Measurements from ENCODE around the gene GRM2. TPM values are rescaled to one million over a fixed set of nuclear protein-coding genes. Genes with fewer than 3 reads are reported as not detected.

Gene GRM2
- total and polyA plus RNA-seq, 12 donors: 0.04 to 0.48 (median 0.17) TPM; not detected in 3

DNA sequence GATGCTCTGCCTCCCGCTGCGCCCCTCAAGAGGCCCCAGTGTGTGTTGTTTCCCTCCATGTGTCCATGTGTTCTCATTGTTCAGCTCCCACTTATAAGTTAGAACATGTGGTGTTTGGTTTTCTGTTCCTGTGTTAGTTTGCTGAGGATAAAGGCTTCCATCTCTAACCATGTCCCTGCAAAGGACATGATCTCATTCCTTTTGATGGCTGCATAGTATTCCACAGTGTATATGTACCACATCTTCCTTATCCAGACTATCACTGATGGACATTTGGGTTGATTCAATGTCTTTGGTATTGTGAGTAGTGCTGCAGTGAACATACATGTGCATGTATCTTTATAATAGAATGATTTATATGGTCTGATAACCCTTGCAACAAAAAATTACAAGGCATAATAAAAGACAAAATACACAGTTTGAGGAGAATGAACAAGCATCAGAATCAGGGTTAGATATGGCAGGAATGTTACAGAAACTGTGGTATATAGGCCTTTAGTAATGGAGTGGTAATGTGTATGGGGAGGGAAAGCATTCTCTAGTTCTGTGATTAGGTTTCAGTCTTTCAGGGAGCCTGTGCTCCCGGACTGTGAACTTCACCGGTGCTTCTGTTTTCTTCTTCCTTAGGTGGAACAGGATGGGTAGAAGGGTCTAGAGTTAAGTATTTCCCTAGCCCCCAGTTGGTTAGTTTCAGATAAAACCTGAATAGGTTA lies 27.1 kb downstream of the GRM2 start:
- TF ChIP-seq, protein P1, sequence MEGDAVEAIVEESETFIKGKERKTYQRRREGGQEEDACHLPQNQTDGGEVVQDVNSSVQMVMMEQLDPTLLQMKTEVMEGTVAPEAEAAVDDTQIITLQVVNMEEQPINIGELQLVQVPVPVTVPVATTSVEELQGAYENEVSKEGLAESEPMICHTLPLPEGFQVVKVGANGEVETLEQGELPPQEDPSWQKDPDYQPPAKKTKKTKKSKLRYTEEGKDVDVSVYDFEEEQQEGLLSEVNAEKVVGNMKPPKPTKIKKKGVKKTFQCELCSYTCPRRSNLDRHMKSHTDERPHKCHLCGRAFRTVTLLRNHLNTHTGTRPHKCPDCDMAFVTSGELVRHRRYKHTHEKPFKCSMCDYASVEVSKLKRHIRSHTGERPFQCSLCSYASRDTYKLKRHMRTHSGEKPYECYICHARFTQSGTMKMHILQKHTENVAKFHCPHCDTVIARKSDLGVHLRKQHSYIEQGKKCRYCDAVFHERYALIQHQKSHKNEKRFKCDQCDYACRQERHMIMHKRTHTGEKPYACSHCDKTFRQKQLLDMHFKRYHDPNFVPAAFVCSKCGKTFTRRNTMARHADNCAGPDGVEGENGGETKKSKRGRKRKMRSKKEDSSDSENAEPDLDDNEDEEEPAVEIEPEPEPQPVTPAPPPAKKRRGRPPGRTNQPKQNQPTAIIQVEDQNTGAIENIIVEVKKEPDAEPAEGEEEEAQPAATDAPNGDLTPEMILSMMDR (IDR thresholded peaks at IDR 0.05): no peak
- TF ChIP-seq POLR2A (IDR thresholded peaks at IDR 0.05): no peak
- WGBS, 4 donors: 77 to 88% (median 84%) methylated on average over 4 of the region's 4 CpGs

DNA sequence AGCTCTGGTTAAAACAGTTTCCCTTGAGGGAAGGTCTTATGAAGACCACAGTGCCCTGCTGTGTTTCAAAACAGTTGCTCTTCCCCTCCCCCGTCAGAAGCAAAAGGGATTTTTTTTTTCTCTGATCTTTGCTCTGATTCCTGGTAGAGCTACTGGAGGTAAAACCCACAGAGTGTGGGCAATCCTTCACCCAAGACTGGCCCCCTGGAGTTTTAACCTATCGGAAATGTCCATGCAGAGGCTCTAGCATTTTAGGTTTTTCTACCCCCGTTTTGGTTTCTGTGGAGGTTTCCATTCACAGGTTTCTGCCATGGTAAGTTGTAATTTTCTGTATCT lies 27.7 kb downstream of the GRM2 start:
- no peak overlapping the region for H3K4me3 ChIP-seq
- H3K27ac ChIP-seq: no peak overlapping the region
- H3K36me3 ChIP-seq (replicated peaks in 1 of 2): no peaks in the 10 kb centered on the region
- intact Hi-C loops (cut with DNase I): no loop called here
- H3K9me3 ChIP-seq (replicated peaks in 1 of 3): no peaks in the 10 kb centered on the region
- no peaks in the 10 kb centered on the region for H3K4me1 ChIP-seq (replicated peaks in 1 of 2)
- no peak for TF ChIP-seq POLR2A (IDR thresholded peaks at IDR 0.05)
- TF ChIP-seq, protein P1 (IDR thresholded peaks at IDR 0.05): no peak
- DNase-seq: no peak
- peaks cover 28% of the 10 kb centered on the region for H3K27me3 ChIP-seq
- 28 to 46% (median 38%) methylated on average over 3 of the region's 3 CpGs for WGBS, 4 donors

More for the DNA sequence above, 27.1 kb downstream of the GRM2 start:
- H3K36me3 ChIP-seq (replicated peaks in 1 of 2): no peaks in the 10 kb centered on the region
- no peak for DNase-seq
- H3K27ac ChIP-seq: no peak overlapping the region
- H3K4me1 ChIP-seq (replicated peaks in 1 of 2): no peaks in the 10 kb centered on the region
- H3K9me3 ChIP-seq (replicated peaks in 1 of 3): no peaks in the 10 kb centered on the region
- H3K4me3 ChIP-seq: no peak overlapping the region
- H3K27me3 ChIP-seq: peaks cover 28% of the 10 kb centered on the region
- intact Hi-C loops (cut with DNase I): no loop called here

DNA sequence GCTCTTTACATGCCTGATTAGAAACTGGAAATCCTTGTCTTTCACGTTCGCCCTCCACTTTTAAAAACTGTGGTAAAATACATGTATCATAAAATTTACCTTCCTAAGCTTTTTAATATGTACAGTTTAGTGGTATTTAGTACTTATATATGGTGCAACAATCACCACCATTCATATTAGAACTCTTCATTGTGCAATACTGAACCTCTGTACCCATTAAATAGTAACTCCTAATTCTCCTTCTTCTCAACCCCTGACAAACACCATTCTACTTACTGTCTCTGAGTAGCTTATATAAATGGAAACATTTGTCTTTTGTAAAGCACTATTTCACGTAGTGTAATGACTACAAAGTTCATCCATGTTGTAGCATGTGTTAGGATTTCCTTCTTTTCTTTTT lies 28.2 kb downstream of the GRM2 start:
- Histone ChIP-seq H3K4me1 (replicated peaks in 1 of 2) (no peaks in the 10 kb centered on the region), H3K27me3 (peaks cover 28% of the 10 kb centered on the region), H3K4me3 (no peak overlapping the region), H3K9me3 (replicated peaks in 1 of 3) (no peaks in the 10 kb centered on the region), H3K27ac (no peak overlapping the region), H3K36me3 (replicated peaks in 1 of 2) (no peaks in the 10 kb centered on the region)
- DNase-seq: no peak
- TF ChIP-seq POLR2A (IDR thresholded peaks at IDR 0.05): no peak
- TF ChIP-seq, protein P1 (IDR thresholded peaks at IDR 0.05): no peak
- WGBS, 4 donors: 64 to 68% (median 65%) methylated on average over 3 of the region's 3 CpGs
- intact Hi-C loops (cut with DNase I): no loop called here

DNA sequence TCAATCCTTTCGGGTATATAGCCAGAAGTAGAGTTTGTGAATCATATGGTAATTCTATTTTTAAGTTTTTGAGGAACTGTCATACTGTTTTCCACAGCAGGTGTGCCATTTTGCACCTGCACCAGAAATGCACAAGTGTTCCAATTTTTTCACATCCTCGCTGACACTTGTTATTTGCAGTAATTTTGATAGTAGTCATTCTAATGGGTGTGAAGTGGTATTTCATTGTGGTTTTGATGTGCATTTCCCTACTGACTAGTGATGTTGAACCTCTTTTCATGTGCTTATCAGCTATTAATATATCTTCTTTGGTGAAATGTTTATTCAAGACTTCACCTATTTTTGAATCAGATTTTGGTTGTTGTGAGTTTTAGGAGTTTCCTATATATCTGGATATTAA lies 29.1 kb downstream of the GRM2 start:
- no peak for DNase-seq
- Histone ChIP-seq H3K27me3 (peaks cover 21% of the 10 kb centered on the region), H3K9me3 (replicated peaks in 1 of 3) (no peaks in the 10 kb centered on the region), H3K4me1 (replicated peaks in 1 of 2) (no peaks in the 10 kb centered on the region), H3K36me3 (replicated peaks in 1 of 2) (no peaks in the 10 kb centered on the region), H3K27ac (no peak overlapping the region), H3K4me3 (no peak overlapping the region)
- WGBS, 4 donors: 70 to 83% (median 78%) methylated on average over 2 of the region's 2 CpGs
- TF ChIP-seq, protein P1 (IDR thresholded peaks at IDR 0.05): no peak
- TF ChIP-seq POLR2A (IDR thresholded peaks at IDR 0.05): no peak
- intact Hi-C loops (cut with DNase I): no loop called here

All from adrenal gland (tissue), 12 donors.